ENCODE measurements around the gene SLC2A14.

GRCh38 chr12:7917392-7918267 is 44.9 kb upstream of the SLC2A14 start:
- no peak for TF ChIP-seq CTCF (IDR thresholded peaks at IDR 0.05)
- no peak for TF ChIP-seq POLR2A (IDR thresholded peaks at IDR 0.05)
